Prostate gland (tissue), 2 donors: ENCODE results near the gene UNK. TPM values are rescaled to one million over a fixed set of nuclear protein-coding genes. Genes with fewer than 3 reads are reported as not detected.

Experiments
- DNase-seq: peaks from one replicate; pipeline ENCODE4 v3.0.0-alpha.2; 2019; ENCODE audit warnings: low spot score
- H3K27ac ChIP-seq, 2 donors: fragments of 200-600 bp; sonication (generic); 2 replicates each; pipeline ENCODE4 v1.5.1; 2017 to 2019
- H3K27me3 ChIP-seq: fragments of 200-600 bp; sonication (generic); replicated peaks from 2 replicates; pipeline ENCODE4 v1.5.1; 2019; ENCODE audit not compliant: insufficient read depth
- H3K36me3 ChIP-seq, 2 donors: fragments of 200-600 bp; sonication (generic); 1 replicate in 1 of 2; 2 replicates in 1 of 2; pipeline versions ENCODE4 v1.5.1 to v1.8.1; 2017 to 2019
- H3K4me1 ChIP-seq: fragments of 200-600 bp; sonication (generic); replicated peaks from 2 replicates; pipeline ENCODE4 v1.5.1; 2019
- H3K4me3 ChIP-seq, 2 donors: fragments of 200-600 bp; sonication (generic); 2 replicates each; pipeline ENCODE4 v1.5.1; 2017 to 2019
- H3K9me3 ChIP-seq: fragments of 200-600 bp; sonication (generic); 2 replicates; pipeline ENCODE4 v1.5.1; 2017
- CTCF ChIP-seq, 4 experiments: fragments of 200-600 bp in 2 of 4; fragments of 450-650 bp in 2 of 4; sonication (generic) in 2 of 4; IDR thresholded peaks; 1 replicate in 3 of 4; 2 replicates in 1 of 4; pipeline ENCODE4 v1.5.1; 2016 to 2019; ENCODE audit warnings: antibody characterized with exemption in 4 of 4, mild to moderate bottlenecking in 2 of 4, moderate library complexity in 2 of 4
- POLR2A ChIP-seq: fragments of 450-650 bp; IDR thresholded peaks from one replicate; pipeline ENCODE4 v1.6.1; 2016; ENCODE audit warnings: antibody characterized with exemption, mild to moderate bottlenecking
- POLR2AphosphoS5 ChIP-seq: sonication (generic); formaldehyde crosslinking; IDR thresholded peaks from one replicate; pipeline ENCODE4 v1.6.1; 2017; ENCODE audit warnings: antibody characterized with exemption
- WGBS: methylation state at CpG from one replicate; pipeline ENCODE4 v1.1.5; 2018; 5-methylcytosine and 5-hydroxymethylcytosine counted together
- intact Hi-C: fragments of 100-400 bp; cut with DNase I; formaldehyde crosslinking; loops from one replicate; pipeline ENCODE4 v1.14.2; 2022
- total RNA-seq, 2 donors: library from RNA; depleted of rRNA; stranded (reverse); fragments of >200 nt; gene quantifications; one replicate each; pipeline ENCODE4 v1.1.0, GENCODE V29; 2016

UNK gene
- total RNA-seq, 2 donors from 2014 or later: 68.9 to 72.5 TPM

- Histone ChIP-seq H3K4me1 (no peaks in the 10 kb centered on the region), H3K27me3 (no peaks in the 10 kb centered on the region), H3K9me3 (no peaks in the 10 kb centered on the region), H3K36me3 (no peaks in the 10 kb centered on the region), H3K27ac (no peak overlapping the region), H3K4me3 (no peak overlapping the region)
- no peak for DNase-seq
- intact Hi-C loops: loop anchor here (5.0 kb wide), 1 partner anchor 129 kb away; no protein-coding TSS in a partner anchor
- TF ChIP-seq POLR2AphosphoS5 (no peak), POLR2A (no peak), CTCF (IDR thresholded peaks at IDR 0.05) (no peak)
- WGBS: 86% methylated on average over 3 of the region's 3 CpGs
Observed at GRCh38 chr17:75763269-75763607, 21.4 kb upstream of the UNK start.

- no peak for DNase-seq
- Histone ChIP-seq H3K4me1 (no peaks in the 10 kb centered on the region), H3K9me3 (no peaks in the 10 kb centered on the region), H3K27ac (peak overlapping the region; percentile 77 to 84), H3K27me3 (no peaks in the 10 kb centered on the region), H3K36me3 (no peaks in the 10 kb centered on the region), H3K4me3 (peak overlapping the region; percentile 59 to 60)
- intact Hi-C loops: loop anchor here (5.0 kb wide), 1 partner anchor 128 kb away; no protein-coding TSS in a partner anchor
- no peak for TF ChIP-seq POLR2AphosphoS5
- TF ChIP-seq CTCF (IDR thresholded peaks at IDR 0.05): no peak
- no peak for TF ChIP-seq POLR2A
- 46% methylated on average over 14 of the region's 16 CpGs for WGBS
Observed at GRCh38 chr17:75763613-75764416, 20.8 kb upstream of the UNK start.

GRCh38 chr17:75764417-75764710, 20.2 kb upstream of the UNK start:
- peak in 1 of 4 experiments; percentile 30 for TF ChIP-seq CTCF (IDR thresholded peaks at IDR 0.05)
- no peak for TF ChIP-seq POLR2A
- H3K4me1 ChIP-seq: peaks cover 3% of the 10 kb centered on the region
- no peaks in the 10 kb centered on the region for H3K27me3 ChIP-seq
- intact Hi-C loops: loop anchor here (5.0 kb wide), 1 partner anchor 128 kb away; no protein-coding TSS in a partner anchor
- 8% methylated on average over 13 of the region's 14 CpGs for WGBS
- no peaks in the 10 kb centered on the region for H3K9me3 ChIP-seq
- peak overlapping the region; percentile 77 to 84 for H3K27ac ChIP-seq
- no peak for DNase-seq
- no peaks in the 10 kb centered on the region for H3K36me3 ChIP-seq
- H3K4me3 ChIP-seq: peak overlapping the region; percentile 59 to 60

GRCh38 chr17:75764711-75765421, 19.7 kb upstream of the UNK start, which contains the start of gene GALK1:
GALK1 (minus strand) TSS chr17:75765192; CDS start chr17:75765136, 56 bp downstream.
- intact Hi-C loops: loop anchor here (5.0 kb wide), 1 partner anchor 127 kb away; no protein-coding TSS in a partner anchor
- DNase-seq: peak; percentile 59
- no peaks in the 10 kb centered on the region for H3K36me3 ChIP-seq
- TF ChIP-seq CTCF (IDR thresholded peaks at IDR 0.05): peak in 3 of 4 experiments; percentile 66 to 87 (median 67)
- peak; percentile 68 for TF ChIP-seq POLR2A
- peak; percentile 58 for TF ChIP-seq POLR2AphosphoS5
- peaks cover 4% of the 10 kb centered on the region for H3K4me1 ChIP-seq
- WGBS: under 1% methylated on average over 52 of the region's 71 CpGs
- H3K9me3 ChIP-seq: no peaks in the 10 kb centered on the region
- H3K4me3 ChIP-seq: peak within 1 kb of the TSS; percentile 59 to 60
- no peaks in the 10 kb centered on the region for H3K27me3 ChIP-seq
- peak within 1 kb of the TSS; percentile 77 to 84 for H3K27ac ChIP-seq
